SK-N-SH (cell line): ENCODE measurements around the gene TSC2. TPM values are rescaled to one million over a fixed set of nuclear protein-coding genes. Genes with fewer than 3 reads are reported as not detected.

Experiments used
- CTCF ChIA-PET: fragments of 300-600, 350-600 bp; formaldehyde crosslinking; extraction: SDS; loops from one replicate; lab custom pipeline; 2021; lab: Yijun Ruan, JAX
- POLR2A ChIA-PET: fragments of 350-600 bp; sonication (Branson Sonifier 250); formaldehyde crosslinking; extraction: SDS; loops from one replicate; lab custom pipeline; 2020; ENCODE audit warnings: antibody characterized with exemption, inconsistent platforms; lab: Yijun Ruan, JAX
- DNase-seq: peaks from one replicate; pipeline ENCODE4 v3.0.0; 2012
- H2AFZ ChIP-seq: fragments of 200-600 bp; sonication (generic); 2 replicates; pipeline ENCODE4 v1.8.1; 2016; ENCODE audit warnings: antibody characterized with exemption, mild to moderate bottlenecking, low read depth
- H3F3A ChIP-seq: fragments of 200-600 bp; sonication (generic); replicated peaks from 2 replicates; pipeline ENCODE3; 2016; ENCODE audit warnings: antibody characterized with exemption, mild to moderate bottlenecking; ENCODE audit not compliant: insufficient read depth
- H3K27ac ChIP-seq, 2 experiments: fragments of 200-500 bp in 1 of 2; fragments of 200-600 bp in 1 of 2; sonication (Bioruptor generic) in 1 of 2; sonication (generic), shearing (Covaris generic) in 1 of 2; 2 replicates each; pipeline versions ENCODE4 v1.5.1 to v1.6.1; 2014 to 2016; ENCODE audit warnings: low read depth in 2 of 2, inconsistent platforms in 1 of 2, low read length in 1 of 2, mild to moderate bottlenecking in 1 of 2, mixed read lengths in 1 of 2
- H3K27me3 ChIP-seq: fragments of 200-600 bp; sonication (generic), shearing (Covaris generic); 2 replicates; pipeline ENCODE4 v1.6.1; 2016; ENCODE audit warnings: mixed run types; ENCODE audit not compliant: insufficient read depth
- H3K36me3 ChIP-seq, 2 experiments: fragments of 200-500 bp in 1 of 2; fragments of 200-600 bp in 1 of 2; sonication (Bioruptor generic) in 1 of 2; sonication (generic) in 1 of 2; replicated peaks in 1 of 2; 2 replicates each; pipeline versions ENCODE3 to v1.5.1; 2014 to 2016; ENCODE audit warnings: low read length in 1 of 2, mild to moderate bottlenecking in 1 of 2; ENCODE audit not compliant: insufficient read depth in 2 of 2, control insufficient read depth in 1 of 2
- H3K4me1 ChIP-seq, 2 experiments: fragments of 200-500 bp in 1 of 2; fragments of 200-600 bp in 1 of 2; sonication (Bioruptor generic) in 1 of 2; sonication (generic), shearing (Covaris generic) in 1 of 2; 2 replicates each; pipeline versions ENCODE4 v1.5.1 to v1.6.1; 2014 to 2016; ENCODE audit warnings: low read depth in 1 of 2, low read length in 1 of 2, mixed run types in 1 of 2; ENCODE audit not compliant: insufficient read depth in 2 of 2, control insufficient read depth in 1 of 2
- H3K4me2 ChIP-seq: fragments of 200-600 bp; sonication (generic), shearing (Covaris generic); 2 replicates; pipeline ENCODE4 v1.6.1; 2017; ENCODE audit warnings: mixed run types
- H3K4me3 ChIP-seq, 2 experiments: fragments of 200-500 bp in 1 of 2; fragments of 200-600 bp in 1 of 2; sonication (Bioruptor generic) in 1 of 2; sonication (generic), shearing (Covaris generic) in 1 of 2; 2 replicates each; pipeline versions ENCODE4 v1.5.1 to v1.8.1; 2014 to 2016; ENCODE audit warnings: low read depth in 2 of 2, inconsistent platforms in 1 of 2, low read length in 1 of 2, mild to moderate bottlenecking in 1 of 2, mixed read lengths in 1 of 2, moderate library complexity in 1 of 2
- H3K79me2 ChIP-seq: fragments of 200-600 bp; sonication (generic); 2 replicates; pipeline ENCODE4 v1.8.1; 2017; ENCODE audit warnings: mild to moderate bottlenecking; ENCODE audit not compliant: insufficient read depth
- H3K9ac ChIP-seq: fragments of 200-600 bp; sonication (generic); 2 replicates; pipeline ENCODE4 v1.6.1; 2017; ENCODE audit warnings: mixed run types
- H3K9me2 ChIP-seq: fragments of 200-600 bp; sonication (generic); 2 replicates; pipeline ENCODE4 v1.6.1; 2017; ENCODE audit warnings: mixed run types
- H3K9me3 ChIP-seq: fragments of 200-600 bp; sonication (generic); 2 replicates; pipeline ENCODE4 v1.6.1; 2017; ENCODE audit warnings: mixed run types, mild to moderate bottlenecking, moderate library complexity
- H4K20me1 ChIP-seq: fragments of 200-600 bp; sonication (generic); 2 replicates; pipeline ENCODE4 v1.6.1; 2017; ENCODE audit warnings: mild to moderate bottlenecking, mixed run types; ENCODE audit not compliant: insufficient read depth
- CHD2 ChIP-seq: fragments of 150-350 bp; IDR thresholded peaks from 2 replicates; pipeline ENCODE4 v1.6.1; 2018; ENCODE audit warnings: low read length; ENCODE audit not compliant: partially characterized antibody
- EP300 ChIP-seq, 2 experiments: IDR thresholded peaks; 2 replicates each; pipeline versions ENCODE4 v1.4.0 to v1.6.1; 2012; ENCODE audit warnings: borderline replicate concordance in 1 of 2, low read depth in 1 of 2, low read length in 1 of 2
- FOSL2 ChIP-seq: IDR thresholded peaks from 2 replicates; pipeline ENCODE4 v1.4.0; 2012; ENCODE audit warnings: low read depth, mild to moderate bottlenecking, moderate library complexity, borderline replicate concordance
- FOXM1 ChIP-seq: IDR thresholded peaks from 2 replicates; pipeline ENCODE4 v1.4.0; 2012; ENCODE audit warnings: low read depth, mild to moderate bottlenecking
- GATA2 ChIP-seq: sonication (generic); formaldehyde crosslinking; IDR thresholded peaks from 2 replicates; pipeline ENCODE4 v1.5.0; 2020; ENCODE audit warnings: mild to moderate bottlenecking, missing genetic modification reagents
- IRF3 ChIP-seq: fragments of 150-350 bp; IDR thresholded peaks from 2 replicates; pipeline ENCODE4 v1.6.1; 2016; ENCODE audit warnings: mild to moderate bottlenecking, low read depth, low read length
- MAX ChIP-seq: IDR thresholded peaks from 2 replicates; pipeline ENCODE4 v1.4.0; 2012; ENCODE audit warnings: low read depth
- MEF2A ChIP-seq: IDR thresholded peaks from 2 replicates; pipeline ENCODE4 v1.4.0; 2012; ENCODE audit warnings: low read depth, borderline replicate concordance
- NFIC ChIP-seq: IDR thresholded peaks from 2 replicates; pipeline ENCODE4 v1.4.0; 2012; ENCODE audit warnings: borderline replicate concordance
- NRF1 ChIP-seq: IDR thresholded peaks from 2 replicates; pipeline ENCODE4 v1.6.1; 2012; ENCODE audit warnings: low read depth, mild to moderate bottlenecking, low read length
- PBX3 ChIP-seq: IDR thresholded peaks from 2 replicates; pipeline ENCODE4; 2012
- RXRA ChIP-seq: IDR thresholded peaks from 2 replicates; pipeline ENCODE4 v1.4.0; 2012; ENCODE audit warnings: low read depth, mild to moderate bottlenecking, borderline replicate concordance
- USF2 ChIP-seq: fragments of 150-350 bp; IDR thresholded peaks from 2 replicates; pipeline ENCODE4 v1.6.1; 2017; ENCODE audit warnings: antibody characterized with exemption, low read length, low read depth, borderline replicate concordance
- ZBTB33 ChIP-seq: IDR thresholded peaks from 2 replicates; pipeline ENCODE4 v1.4.0; 2012; ENCODE audit warnings: low read depth, borderline replicate concordance
- WGBS: methylation state at CpG from one replicate; pipeline ENCODE4 v1.1.6; 2017; ENCODE audit warnings: low lambda C conversion rate; 5-methylcytosine and 5-hydroxymethylcytosine counted together
- polyA plus RNA-seq, 3 experiments: library from polyadenylated mRNA; depleted of rRNA; stranded (reverse); fragments of >200 nt; gene quantifications; 2 replicates each; pipeline ENCODE4 v1.2.3, GENCODE V29; 2012

Gene TSC2
- polyA plus RNA-seq, 1 of the 3 experiments (the other 2 are of a cell fraction): 96.1 TPM

GRCh38 chr16:2070576-2071453, 23.0 kb downstream of the TSC2 start:
- H2AFZ ChIP-seq: no peak overlapping the region
- H3K4me2 ChIP-seq: no peak overlapping the region
- H3K4me3 ChIP-seq: no peak overlapping the region
- no peaks in the 10 kb centered on the region for H4K20me1 ChIP-seq
- POLR2A ChIA-PET: interaction anchor here (1.5 kb wide), 1 partner anchor 23 kb away, joined by 3 read pairs; the partner anchor contains the start of genes NTHL1 and TSC2
- H3K27ac ChIP-seq: no peak overlapping the region
- H3F3A ChIP-seq: no peaks in the 10 kb centered on the region
- TF ChIP-seq MAX (no peak), FOSL2 (no peak), USF2 (no peak), ZBTB33 (no peak), CHD2 (no peak), FOXM1 (no peak), NFIC (no peak), GATA2 (CRISPR knock-in tag) (no peak), PBX3 (no peak), RXRA (no peak), MEF2A (no peak), EP300 (IDR thresholded peaks at IDR 0.05; ENCODE audit: borderline replicate concordance in 1 of 2, low read depth in 1 of 2, low read length in 1 of 2) (no peak), NRF1 (no peak), IRF3 (no peak)
- TF ChIP-seq, all 33 proteins: peak for 0
- DNase-seq: no peak
- CTCF ChIA-PET: interaction anchor here (0.9 to 3.0 kb wide), 5 partner anchors 14 to 69 kb away, joined by 3 to 15 read pairs (median 4); partner anchors contain the start of genes NTHL1 and TSC2
- no peaks in the 10 kb centered on the region for H3K9me2 ChIP-seq
- no peaks in the 10 kb centered on the region for H3K9me3 ChIP-seq
- no peaks in the 10 kb centered on the region for H3K79me2 ChIP-seq
- no peak overlapping the region for H3K9ac ChIP-seq
- 95% methylated on average over 19 of the region's 29 CpGs for WGBS
- H3K4me1 ChIP-seq: no peaks in the 10 kb centered on the region
- H3K27me3 ChIP-seq: no peaks in the 10 kb centered on the region
- H3K36me3 ChIP-seq: peaks cover 14 to 56% of the 10 kb centered on the region in 2 experiments
